ENCODE measurements around the gene TMEM108. TPM values are rescaled to one million over a fixed set of nuclear protein-coding genes. Genes with fewer than 3 reads are reported as not detected.
"Not testable (repeated sequence)": the region's sequence is repeated elsewhere in the genome, so short reads cannot be mapped to it uniquely, and the experiment has no call there.

TMEM108 gene
- 1 to 10 TPM; 2.6 to 9.2 (median 4.6) TPM for total RNA-seq

DNA sequence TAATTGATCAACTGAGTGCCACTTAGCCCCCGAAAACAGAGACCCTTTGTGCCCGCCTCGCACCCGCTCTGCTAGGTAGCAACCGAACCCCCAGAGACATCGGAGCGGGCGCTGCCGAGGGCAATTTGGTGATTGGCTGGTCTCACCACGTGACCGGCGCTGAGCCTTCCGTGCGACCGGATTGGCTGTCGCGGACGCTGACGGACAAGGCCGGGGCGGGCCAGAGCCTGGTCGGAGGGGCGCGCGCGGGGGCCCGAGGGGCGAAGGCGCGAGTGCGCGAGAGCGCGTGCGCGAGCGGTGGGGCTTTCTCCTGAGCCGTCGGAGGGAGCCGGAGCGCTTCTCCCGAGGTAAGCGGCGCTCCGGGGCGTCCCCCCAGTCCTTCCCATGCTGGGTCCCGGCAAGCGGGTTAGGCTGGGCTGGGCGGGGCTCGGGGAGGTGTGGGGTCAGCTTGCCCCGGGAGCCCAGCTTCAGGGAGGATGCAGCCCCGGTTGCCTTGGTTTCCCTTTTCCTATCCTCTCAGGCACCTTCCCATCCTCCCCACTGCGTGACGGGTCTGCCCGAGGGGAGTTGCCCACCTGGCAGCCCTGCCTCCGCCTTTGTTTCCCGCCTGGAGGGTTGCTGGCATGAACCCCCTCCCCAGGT is at the start of gene TMEM108:
Gene TMEM108 (plus strand): TSS at position 303 of the 642 bp plus-strand sequence.
- Histone ChIP-seq H3K4me1 (peaks cover 15 to 18% of the 10 kb centered on the region in 2 donors), H3K36me3 (no peaks in the 10 kb centered on the region), H3K4me3 (replicated peaks in 1 of 3) (peak within 1 kb of the TSS; percentile 21 to 56 (median 44)), H3K27ac (peak within 1 kb of the TSS in 2 of 3 donors; percentile 38 to 48), H3K27me3 (no peaks in the 10 kb centered on the region), H3K9me3 (no peaks in the 10 kb centered on the region)
- 3 to 8% methylated on average over 13 to 36 of the region's 57 CpGs for WGBS, 2 donors
- TF ChIP-seq POLR2A (IDR thresholded peaks at IDR 0.05) = peak in 1 of 2 donors; percentile 51
- TF ChIP-seq, protein P1, sequence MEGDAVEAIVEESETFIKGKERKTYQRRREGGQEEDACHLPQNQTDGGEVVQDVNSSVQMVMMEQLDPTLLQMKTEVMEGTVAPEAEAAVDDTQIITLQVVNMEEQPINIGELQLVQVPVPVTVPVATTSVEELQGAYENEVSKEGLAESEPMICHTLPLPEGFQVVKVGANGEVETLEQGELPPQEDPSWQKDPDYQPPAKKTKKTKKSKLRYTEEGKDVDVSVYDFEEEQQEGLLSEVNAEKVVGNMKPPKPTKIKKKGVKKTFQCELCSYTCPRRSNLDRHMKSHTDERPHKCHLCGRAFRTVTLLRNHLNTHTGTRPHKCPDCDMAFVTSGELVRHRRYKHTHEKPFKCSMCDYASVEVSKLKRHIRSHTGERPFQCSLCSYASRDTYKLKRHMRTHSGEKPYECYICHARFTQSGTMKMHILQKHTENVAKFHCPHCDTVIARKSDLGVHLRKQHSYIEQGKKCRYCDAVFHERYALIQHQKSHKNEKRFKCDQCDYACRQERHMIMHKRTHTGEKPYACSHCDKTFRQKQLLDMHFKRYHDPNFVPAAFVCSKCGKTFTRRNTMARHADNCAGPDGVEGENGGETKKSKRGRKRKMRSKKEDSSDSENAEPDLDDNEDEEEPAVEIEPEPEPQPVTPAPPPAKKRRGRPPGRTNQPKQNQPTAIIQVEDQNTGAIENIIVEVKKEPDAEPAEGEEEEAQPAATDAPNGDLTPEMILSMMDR (IDR thresholded peaks at IDR 0.05) = no peak
- intact Hi-C loops (cut with DNase I) = loop anchor here (5.0 kb wide), 1 partner anchor 344 kb away; no protein-coding TSS in a partner anchor
- peak; percentile 86 to 88 for DNase-seq

DNA sequence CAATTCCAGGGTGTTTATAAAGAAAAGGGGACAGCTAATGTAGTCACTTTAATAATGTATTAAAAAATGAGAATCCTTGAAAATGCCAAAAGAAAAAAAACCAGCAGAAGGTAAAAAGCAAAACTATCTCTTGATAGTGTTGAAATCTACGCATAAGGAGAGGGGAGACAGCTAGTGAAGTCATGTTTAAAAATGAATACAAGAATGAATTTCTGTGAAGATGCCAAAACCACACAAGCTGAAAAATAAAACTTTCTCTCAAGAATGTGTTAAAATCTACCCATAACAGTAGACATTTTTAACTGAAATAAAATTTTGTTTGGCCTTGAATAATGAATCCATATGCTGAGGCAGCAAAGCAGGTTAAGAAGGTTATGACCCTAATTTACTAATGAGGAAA is 42.2 kb upstream of the TMEM108 start:
- TF ChIP-seq, protein P1 (IDR thresholded peaks at IDR 0.05) = no peak
- TF ChIP-seq POLR2A (IDR thresholded peaks at IDR 0.05) = no peak
- Histone ChIP-seq H3K9me3 (no peaks in the 10 kb centered on the region), H3K4me3 (replicated peaks in 1 of 3) (no peak overlapping the region), H3K27me3 (no peaks in the 10 kb centered on the region), H3K27ac (no peak overlapping the region), H3K36me3 (no peaks in the 10 kb centered on the region), H3K4me1 (no peaks in the 10 kb centered on the region)
- DNase-seq = no peak
- WGBS, 2 donors = 90 to 95% methylated on average over 1 of the region's 1 CpG
- intact Hi-C loops (cut with DNase I) = no loop called here

DNA sequence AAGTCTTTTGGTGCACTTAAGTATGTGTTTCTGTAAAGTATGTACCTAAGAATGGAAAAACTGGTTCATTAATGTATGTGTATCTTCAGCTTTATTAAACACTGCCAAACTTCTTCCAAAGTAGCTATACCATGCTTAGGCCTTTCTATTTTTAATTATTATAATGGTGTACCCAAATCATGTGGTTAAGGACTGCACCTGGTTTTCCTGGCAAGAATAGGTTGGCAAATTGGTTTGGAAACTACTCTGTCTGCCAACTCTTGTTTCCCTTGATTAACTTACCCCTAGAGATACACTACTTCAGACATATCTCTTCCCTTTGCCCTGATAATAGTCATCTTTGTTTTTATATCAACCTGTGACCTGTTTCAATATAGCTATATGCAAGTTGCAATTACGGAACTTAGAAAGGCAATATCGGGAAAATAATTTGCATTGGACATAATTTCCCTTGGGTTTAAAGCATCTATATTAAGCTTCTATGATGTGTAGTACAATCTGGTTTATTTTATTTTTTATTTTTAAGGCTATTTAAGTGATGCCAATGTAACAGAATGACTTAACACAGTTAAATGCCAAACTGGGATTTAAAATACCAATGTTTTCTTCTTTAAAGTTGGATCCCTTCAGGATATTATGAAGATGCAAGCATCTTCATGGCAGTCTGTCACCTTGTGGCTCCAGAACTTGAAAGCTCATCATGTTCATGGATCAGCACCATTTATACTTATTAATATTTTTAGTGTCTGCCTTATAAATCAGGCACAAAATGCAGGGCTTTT is 40.6 kb upstream of the TMEM108 start:
- Histone ChIP-seq H3K27me3 (no peaks in the 10 kb centered on the region), H3K27ac (no peak overlapping the region), H3K36me3 (no peaks in the 10 kb centered on the region), H3K9me3 (no peaks in the 10 kb centered on the region), H3K4me1 (no peaks in the 10 kb centered on the region), H3K4me3 (replicated peaks in 1 of 3) (no peak overlapping the region)
- 89 to 96% methylated on average over 2 of the region's 2 CpGs for WGBS, 2 donors
- TF ChIP-seq POLR2A (IDR thresholded peaks at IDR 0.05) = no peak
- TF ChIP-seq, protein P1 (IDR thresholded peaks at IDR 0.05) = no peak
- no peak for DNase-seq
- intact Hi-C loops (cut with DNase I) = no loop called here

DNA sequence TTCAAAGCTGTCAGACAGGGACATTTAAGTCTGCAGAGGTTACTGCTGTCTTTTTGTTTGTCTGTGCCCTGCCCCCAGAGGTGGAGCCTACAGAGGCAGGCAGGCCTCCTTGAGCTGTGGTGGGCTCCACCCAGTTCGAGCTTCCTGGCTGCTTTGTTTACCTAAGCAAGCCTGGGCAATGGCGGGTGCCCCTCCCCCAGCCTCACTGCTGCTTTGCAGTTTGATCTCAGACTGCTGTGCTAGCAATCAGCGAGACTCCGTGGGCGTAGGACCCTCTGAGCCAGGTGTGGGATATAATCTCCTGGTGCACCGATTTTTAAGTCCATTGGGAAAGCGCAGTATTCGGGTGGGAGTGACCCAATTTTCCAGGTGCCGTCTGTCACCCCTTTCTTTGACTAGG is 33.2 kb upstream of the TMEM108 start:
- H3K4me1 ChIP-seq; H3K27me3 ChIP-seq; H3K9me3 ChIP-seq; H3K36me3 ChIP-seq; H3K27ac ChIP-seq; intact Hi-C loops (cut with DNase I); DNase-seq; H3K4me3 ChIP-seq (replicated peaks in 1 of 3): not testable (repeated sequence)
- WGBS, 2 donors = 89 to 98% methylated on average over 7 to 8 of the region's 9 CpGs

DNA sequence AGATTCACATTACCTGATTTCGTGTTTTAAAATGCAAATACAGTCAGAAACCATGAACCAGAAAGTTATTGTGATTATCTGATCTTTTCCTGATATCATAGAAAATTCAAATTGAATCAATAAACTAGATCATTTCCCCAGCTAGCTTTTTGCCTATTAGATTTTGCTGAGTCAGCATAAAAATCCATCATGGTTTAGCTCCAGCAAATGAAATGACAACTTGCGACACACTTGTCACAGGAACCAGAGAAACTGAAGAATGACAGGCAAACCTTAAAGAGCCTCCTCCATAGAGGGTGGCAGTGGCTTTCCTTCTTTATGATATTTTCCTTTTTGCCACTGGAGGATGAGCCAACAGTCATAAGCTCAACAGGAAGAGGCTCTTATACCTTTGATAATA is 30.6 kb upstream of the TMEM108 start:
- no peak overlapping the region for H3K4me3 ChIP-seq (replicated peaks in 1 of 3)
- no peaks in the 10 kb centered on the region for H3K36me3 ChIP-seq
- no peaks in the 10 kb centered on the region for H3K27me3 ChIP-seq
- no peak overlapping the region for H3K27ac ChIP-seq
- H3K4me1 ChIP-seq = no peaks in the 10 kb centered on the region
- intact Hi-C loops (cut with DNase I) = no loop called here
- TF ChIP-seq, protein P1 (IDR thresholded peaks at IDR 0.05) = no peak
- no peak for TF ChIP-seq POLR2A (IDR thresholded peaks at IDR 0.05)
- no peak for DNase-seq
- 89 to 91% methylated on average over 2 of the region's 2 CpGs for WGBS, 2 donors
- no peaks in the 10 kb centered on the region for H3K9me3 ChIP-seq

Measured in thyroid gland (tissue), 4 donors.